ENCODE results near the gene G3BP2.

DNA sequence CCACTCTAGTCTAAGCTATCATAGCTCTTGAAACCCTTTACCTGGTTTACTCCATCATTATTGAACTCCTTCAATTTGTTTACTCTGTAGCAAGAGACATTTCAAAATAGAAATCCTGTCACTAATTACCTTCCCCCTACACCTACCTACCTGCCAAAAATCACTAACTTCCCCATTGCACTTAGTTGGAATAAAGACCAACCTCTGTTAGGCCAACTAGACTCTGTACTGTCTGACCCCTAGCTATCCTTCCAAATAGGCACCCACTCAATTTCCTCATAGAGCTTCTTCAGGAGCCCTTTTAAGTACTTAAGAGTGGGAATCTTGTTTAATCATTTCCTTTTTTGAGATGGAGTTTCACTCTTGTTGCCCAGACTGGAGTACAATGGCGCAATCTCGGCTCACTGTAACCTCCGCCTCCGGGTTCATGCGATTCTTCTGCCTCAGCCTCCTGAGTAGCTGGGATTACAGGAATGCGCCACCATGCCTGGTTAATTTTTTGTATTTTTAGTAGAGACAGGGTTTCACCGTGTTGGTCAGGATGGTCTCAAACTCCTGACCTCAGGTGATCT lies 34.0 kb downstream of the G3BP2 start:
- TF ChIP-seq, protein P1, sequence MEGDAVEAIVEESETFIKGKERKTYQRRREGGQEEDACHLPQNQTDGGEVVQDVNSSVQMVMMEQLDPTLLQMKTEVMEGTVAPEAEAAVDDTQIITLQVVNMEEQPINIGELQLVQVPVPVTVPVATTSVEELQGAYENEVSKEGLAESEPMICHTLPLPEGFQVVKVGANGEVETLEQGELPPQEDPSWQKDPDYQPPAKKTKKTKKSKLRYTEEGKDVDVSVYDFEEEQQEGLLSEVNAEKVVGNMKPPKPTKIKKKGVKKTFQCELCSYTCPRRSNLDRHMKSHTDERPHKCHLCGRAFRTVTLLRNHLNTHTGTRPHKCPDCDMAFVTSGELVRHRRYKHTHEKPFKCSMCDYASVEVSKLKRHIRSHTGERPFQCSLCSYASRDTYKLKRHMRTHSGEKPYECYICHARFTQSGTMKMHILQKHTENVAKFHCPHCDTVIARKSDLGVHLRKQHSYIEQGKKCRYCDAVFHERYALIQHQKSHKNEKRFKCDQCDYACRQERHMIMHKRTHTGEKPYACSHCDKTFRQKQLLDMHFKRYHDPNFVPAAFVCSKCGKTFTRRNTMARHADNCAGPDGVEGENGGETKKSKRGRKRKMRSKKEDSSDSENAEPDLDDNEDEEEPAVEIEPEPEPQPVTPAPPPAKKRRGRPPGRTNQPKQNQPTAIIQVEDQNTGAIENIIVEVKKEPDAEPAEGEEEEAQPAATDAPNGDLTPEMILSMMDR (IDR thresholded peaks at IDR 0.05; ENCODE audit: low read length): no peak
- no peak for TF ChIP-seq EZH2 (IDR thresholded peaks at IDR 0.05; ENCODE audit: borderline replicate concordance, low read length)
